Ishikawa (cell line): ENCODE results near the gene GPR55.

Experiments
- CEBPB ChIP-seq: IDR thresholded peaks from 2 replicates; pipeline ENCODE4 v1.6.1; 2012
- CREB1 ChIP-seq: IDR thresholded peaks from 2 replicates; pipeline ENCODE4 v1.6.1; 2012; ENCODE audit warnings: low read depth
- EGR1 ChIP-seq: IDR thresholded peaks from 2 replicates; pipeline ENCODE4 v1.6.1; 2012
- EP300 ChIP-seq: IDR thresholded peaks from 2 replicates; pipeline ENCODE4 v1.6.1; 2012; ENCODE audit warnings: borderline replicate concordance
- FOXM1 ChIP-seq: IDR thresholded peaks from 2 replicates; pipeline ENCODE4 v1.6.1; 2012; ENCODE audit warnings: low read depth, borderline replicate concordance
- NFIC ChIP-seq: IDR thresholded peaks from 2 replicates; pipeline ENCODE4 v1.6.1; 2012
- RAD21 ChIP-seq: IDR thresholded peaks from 2 replicates; pipeline ENCODE4 v1.6.1; 2012; ENCODE audit warnings: low read depth
- TAF1 ChIP-seq: IDR thresholded peaks from 2 replicates; pipeline ENCODE4 v1.6.1; 2012; ENCODE audit warnings: low read depth, mild to moderate bottlenecking
- TCF12 ChIP-seq: IDR thresholded peaks from 2 replicates; pipeline ENCODE4 v1.6.1; 2012; ENCODE audit warnings: low read depth
- TEAD4 ChIP-seq: IDR thresholded peaks from 2 replicates; pipeline ENCODE4 v1.6.1; 2012
- YY1 ChIP-seq: IDR thresholded peaks from 2 replicates; pipeline ENCODE4 v1.6.1; 2012; ENCODE audit warnings: low read depth
- ZBTB7A ChIP-seq: IDR thresholded peaks from 2 replicates; pipeline ENCODE4 v1.6.1; 2012; ENCODE audit warnings: low read depth
- TF ChIP-seq, protein P1 (sequence below): IDR thresholded peaks from 2 replicates; pipeline ENCODE4 v1.6.1; 2012; ENCODE audit warnings: low read depth, mild to moderate bottlenecking
- TF ChIP-seq, protein P2 (sequence below): IDR thresholded peaks from 2 replicates; pipeline ENCODE4 v1.6.1; 2012
- TF ChIP-seq, protein P3 (sequence below): IDR thresholded peaks from 2 replicates; pipeline ENCODE4 v1.6.1; 2012

Gene GPR55

DNA sequence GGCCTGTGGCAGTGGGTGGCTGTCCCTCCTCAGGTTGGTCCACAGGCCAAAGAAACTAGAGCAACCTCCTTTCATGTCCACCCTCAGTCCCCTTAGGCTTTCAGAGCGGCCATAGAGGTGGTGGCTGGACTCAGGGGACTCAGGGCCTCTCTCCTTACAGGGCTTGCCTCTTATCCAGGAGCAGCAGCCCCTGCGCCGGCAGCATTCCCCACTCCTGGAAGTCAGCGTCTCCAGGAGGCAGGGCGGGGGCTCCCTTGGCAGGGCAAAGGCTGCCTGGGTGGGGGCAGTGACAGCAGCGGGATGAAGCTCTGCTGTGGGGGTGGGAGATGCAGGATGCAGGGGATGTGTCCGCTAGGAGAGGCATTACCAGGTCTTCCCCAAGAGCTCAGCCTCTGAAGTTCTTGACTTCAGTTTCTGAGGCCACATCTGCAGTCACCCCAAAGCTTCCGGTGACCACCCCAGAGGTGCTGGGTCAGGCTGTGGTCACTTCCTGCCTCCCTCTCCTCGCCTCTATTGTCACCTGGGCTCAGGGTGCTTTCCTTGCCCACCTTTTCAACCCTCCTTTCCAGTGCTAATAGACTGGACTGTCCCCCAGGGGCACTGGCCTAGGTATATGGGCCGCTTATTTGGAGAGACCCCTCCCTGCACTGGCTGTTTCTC lies 8.6 kb upstream of the GPR55 start:
- TF ChIP-seq, protein P1, sequence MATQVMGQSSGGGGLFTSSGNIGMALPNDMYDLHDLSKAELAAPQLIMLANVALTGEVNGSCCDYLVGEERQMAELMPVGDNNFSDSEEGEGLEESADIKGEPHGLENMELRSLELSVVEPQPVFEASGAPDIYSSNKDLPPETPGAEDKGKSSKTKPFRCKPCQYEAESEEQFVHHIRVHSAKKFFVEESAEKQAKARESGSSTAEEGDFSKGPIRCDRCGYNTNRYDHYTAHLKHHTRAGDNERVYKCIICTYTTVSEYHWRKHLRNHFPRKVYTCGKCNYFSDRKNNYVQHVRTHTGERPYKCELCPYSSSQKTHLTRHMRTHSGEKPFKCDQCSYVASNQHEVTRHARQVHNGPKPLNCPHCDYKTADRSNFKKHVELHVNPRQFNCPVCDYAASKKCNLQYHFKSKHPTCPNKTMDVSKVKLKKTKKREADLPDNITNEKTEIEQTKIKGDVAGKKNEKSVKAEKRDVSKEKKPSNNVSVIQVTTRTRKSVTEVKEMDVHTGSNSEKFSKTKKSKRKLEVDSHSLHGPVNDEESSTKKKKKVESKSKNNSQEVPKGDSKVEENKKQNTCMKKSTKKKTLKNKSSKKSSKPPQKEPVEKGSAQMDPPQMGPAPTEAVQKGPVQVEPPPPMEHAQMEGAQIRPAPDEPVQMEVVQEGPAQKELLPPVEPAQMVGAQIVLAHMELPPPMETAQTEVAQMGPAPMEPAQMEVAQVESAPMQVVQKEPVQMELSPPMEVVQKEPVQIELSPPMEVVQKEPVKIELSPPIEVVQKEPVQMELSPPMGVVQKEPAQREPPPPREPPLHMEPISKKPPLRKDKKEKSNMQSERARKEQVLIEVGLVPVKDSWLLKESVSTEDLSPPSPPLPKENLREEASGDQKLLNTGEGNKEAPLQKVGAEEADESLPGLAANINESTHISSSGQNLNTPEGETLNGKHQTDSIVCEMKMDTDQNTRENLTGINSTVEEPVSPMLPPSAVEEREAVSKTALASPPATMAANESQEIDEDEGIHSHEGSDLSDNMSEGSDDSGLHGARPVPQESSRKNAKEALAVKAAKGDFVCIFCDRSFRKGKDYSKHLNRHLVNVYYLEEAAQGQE: no peak
- TF ChIP-seq TEAD4 (no peak), RAD21 (no peak), FOXM1 (no peak)

DNA sequence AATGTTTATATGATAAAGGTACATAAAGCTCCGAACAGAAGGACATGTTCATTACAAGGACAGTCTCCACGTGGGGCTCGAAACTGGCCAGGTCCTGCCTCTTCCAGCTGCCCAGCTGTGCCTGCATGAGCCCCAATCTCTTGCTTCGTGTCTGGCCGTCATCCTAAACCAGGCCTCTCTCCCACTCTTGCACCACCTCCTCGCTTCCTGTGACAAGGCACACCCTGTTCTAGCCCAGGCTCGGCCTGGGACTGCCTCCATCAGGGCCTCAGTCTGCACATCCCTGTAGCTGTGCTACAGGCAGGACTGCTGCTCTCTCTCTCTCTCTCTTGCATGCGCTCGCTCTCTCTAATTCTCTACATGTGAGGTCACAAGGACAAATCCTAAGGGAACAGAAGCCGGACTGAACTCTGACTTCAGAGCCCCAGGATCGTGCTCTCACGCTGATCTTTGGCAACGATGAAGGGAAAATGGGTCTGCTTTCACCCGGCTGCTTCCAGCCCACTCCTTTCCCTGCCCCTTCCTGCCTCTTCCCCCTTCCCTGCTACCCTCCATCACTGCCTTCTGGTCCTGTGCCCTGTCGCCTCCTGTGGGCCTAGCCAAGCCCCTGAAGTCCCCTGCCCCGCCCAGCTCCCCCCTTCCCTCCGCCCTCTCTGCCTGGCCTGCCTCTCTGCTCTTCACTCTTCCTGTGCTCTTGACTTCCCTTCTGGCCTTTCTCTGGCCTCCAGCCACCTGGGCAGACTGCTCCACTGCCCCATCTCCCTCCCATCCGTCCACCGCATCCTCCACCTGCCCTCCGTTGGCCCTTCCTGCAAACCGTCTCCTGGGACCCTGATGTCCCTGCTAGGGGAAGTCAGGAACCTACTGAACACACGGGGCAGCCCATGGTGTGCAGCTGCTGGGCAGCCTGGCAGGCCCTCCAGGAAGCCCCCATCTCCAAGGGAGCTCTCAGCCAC lies 7.8 kb upstream of the GPR55 start:
- TF ChIP-seq CEBPB: no peak
- no peak for TF ChIP-seq CREB1
- TF ChIP-seq, protein P2, sequence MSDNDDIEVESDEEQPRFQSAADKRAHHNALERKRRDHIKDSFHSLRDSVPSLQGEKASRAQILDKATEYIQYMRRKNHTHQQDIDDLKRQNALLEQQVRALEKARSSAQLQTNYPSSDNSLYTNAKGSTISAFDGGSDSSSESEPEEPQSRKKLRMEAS: no peak
- no peak for TF ChIP-seq EGR1
- TF ChIP-seq EP300: no peak
- no peak for TF ChIP-seq NFIC
- no peak for TF ChIP-seq TEAD4
- no peak for TF ChIP-seq TAF1
- TF ChIP-seq TCF12: no peak
- TF ChIP-seq FOXM1: no peak
- TF ChIP-seq, protein P1: no peak
- TF ChIP-seq ZBTB7A: no peak
- TF ChIP-seq YY1: no peak
- TF ChIP-seq, protein P3, sequence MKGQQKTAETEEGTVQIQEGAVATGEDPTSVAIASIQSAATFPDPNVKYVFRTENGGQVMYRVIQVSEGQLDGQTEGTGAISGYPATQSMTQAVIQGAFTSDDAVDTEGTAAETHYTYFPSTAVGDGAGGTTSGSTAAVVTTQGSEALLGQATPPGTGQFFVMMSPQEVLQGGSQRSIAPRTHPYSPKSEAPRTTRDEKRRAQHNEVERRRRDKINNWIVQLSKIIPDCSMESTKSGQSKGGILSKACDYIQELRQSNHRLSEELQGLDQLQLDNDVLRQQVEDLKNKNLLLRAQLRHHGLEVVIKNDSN: no peak

DNA sequence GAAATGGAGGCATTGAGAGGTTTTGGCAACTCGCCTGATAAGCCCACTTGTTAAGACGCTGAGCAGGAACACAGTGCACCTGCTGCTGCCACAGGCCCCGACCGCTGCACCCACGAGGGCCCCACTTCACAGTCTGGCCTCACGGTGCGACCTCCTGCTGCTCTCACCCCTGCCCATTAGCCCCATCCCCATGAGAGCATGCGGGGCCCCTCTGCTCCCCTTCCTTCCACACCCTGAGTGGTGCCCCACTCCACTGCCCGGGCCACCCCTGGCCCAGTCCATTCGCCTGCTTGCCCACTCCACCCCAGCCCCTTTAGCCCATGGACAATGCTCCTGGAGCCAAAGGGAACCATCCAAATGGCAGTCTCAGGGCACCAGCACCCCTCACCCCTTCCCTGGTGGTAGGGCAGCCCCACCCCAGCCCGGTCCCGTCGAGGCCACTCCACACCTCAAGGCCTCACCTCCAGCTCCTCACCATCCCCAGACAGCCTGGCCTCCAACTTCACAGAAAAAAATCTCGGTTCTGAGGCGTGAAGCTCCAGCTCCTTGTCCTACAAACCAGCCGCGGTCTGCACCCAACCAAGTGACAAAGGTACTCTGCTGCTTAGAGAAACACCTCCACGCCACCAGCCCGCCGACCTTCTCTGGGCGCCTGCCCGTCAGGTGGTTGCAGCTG lies 6.7 kb upstream of the GPR55 start:
- TF ChIP-seq TEAD4: no peak
- TF ChIP-seq, protein P1: no peak
- TF ChIP-seq, protein P3: no peak

DNA sequence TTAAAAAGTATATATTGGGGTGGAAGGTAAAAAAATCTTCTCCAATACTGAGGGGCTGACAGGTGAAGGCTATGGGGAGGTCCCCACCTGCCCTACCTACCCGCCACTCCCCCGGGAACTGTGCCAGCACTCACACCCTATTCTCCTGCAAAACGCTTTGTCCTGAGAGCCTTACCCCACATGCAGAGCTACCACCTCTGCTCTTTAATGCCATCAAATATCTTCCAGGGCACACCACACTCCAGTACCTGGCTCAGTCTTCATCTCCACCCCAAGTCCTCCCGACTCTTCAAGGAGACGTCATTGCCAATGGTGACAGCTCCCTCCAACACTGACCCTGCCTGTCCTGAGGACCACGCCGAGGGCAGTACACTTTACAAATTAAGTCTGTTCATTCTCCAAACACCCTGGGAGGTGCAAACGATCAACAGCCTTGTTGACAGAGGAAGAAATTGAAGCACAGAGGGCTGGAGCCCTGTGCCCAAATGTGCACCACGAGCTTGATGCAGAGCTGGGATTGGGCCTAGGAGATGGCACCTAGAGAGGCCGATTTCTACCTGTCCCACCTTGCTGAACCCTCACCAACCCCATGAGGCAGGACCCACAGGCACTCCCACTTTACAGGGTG lies 6.0 kb upstream of the GPR55 start:
- no peak for TF ChIP-seq RAD21
- TF ChIP-seq FOXM1: no peak
- no peak for TF ChIP-seq NFIC
- TF ChIP-seq, protein P1: no peak
- TF ChIP-seq, protein P3: no peak
- no peak for TF ChIP-seq EGR1
- TF ChIP-seq, protein P2: no peak
- no peak for TF ChIP-seq CEBPB
- TF ChIP-seq CREB1: no peak
- no peak for TF ChIP-seq TCF12
- no peak for TF ChIP-seq TEAD4
- TF ChIP-seq TAF1: no peak
- no peak for TF ChIP-seq YY1
- no peak for TF ChIP-seq ZBTB7A
- no peak for TF ChIP-seq EP300
